ENCODE data around the gene HNRNPU.

Gene HNRNPU

GRCh38 chr1:244801246-244801645 lies 63.1 kb downstream of the HNRNPU start:
- DNase-seq, result peak; percentile 16 to 63

- no peak for DNase-seq
These were observed 63.5 kb downstream of the HNRNPU start for GRCh38 chr1:244800821-244801220.

Measured in NCI-H526 (cell line).